ENCODE results near the gene SMIM30. TPM values are rescaled to one million over a fixed set of nuclear protein-coding genes. Genes with fewer than 3 reads are reported as not detected.

SMIM30 gene
- total RNA-seq, 6 donors from 2014 or later: 8.4 to 48.8 (median 34.9) TPM

DNA sequence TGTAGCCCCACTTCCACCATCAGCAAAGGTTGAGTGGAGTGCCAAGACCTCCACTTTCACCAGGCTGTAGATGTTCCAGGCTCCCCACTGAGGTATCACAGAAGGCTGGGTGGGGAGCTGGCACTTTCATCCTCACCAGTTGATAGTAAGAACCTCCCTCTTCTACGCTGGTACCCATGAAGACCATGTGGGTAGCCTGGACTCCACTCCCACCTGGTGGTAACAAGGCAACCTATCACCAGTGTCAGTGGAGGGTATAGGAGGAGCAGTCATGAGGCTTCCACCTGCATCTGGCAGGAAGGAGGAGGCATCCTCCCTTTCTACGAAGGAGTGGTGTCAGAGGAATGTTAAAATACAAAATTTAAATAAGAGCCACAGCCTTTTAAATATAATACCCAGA lies 4.4 kb downstream of the SMIM30 start:
- Histone ChIP-seq H3K27ac (no peak overlapping the region), H3K4me3 (no peak overlapping the region), H3K9me3 (no peaks in the 10 kb centered on the region), H3K4me1 (peaks cover 0 to 11% (median 10%) of the 10 kb centered on the region in 4 donors), H3K27me3 (no peaks in the 10 kb centered on the region), H3K36me3 (peaks cover 0 to 4% (median 0%) of the 10 kb centered on the region in 4 donors)
- no peak for DNase-seq
- TF ChIP-seq POLR2AphosphoS5 (IDR thresholded peaks at IDR 0.05) (no peak), EP300 (IDR thresholded peaks at IDR 0.05) (no peak)
- TF ChIP-seq, protein P1, sequence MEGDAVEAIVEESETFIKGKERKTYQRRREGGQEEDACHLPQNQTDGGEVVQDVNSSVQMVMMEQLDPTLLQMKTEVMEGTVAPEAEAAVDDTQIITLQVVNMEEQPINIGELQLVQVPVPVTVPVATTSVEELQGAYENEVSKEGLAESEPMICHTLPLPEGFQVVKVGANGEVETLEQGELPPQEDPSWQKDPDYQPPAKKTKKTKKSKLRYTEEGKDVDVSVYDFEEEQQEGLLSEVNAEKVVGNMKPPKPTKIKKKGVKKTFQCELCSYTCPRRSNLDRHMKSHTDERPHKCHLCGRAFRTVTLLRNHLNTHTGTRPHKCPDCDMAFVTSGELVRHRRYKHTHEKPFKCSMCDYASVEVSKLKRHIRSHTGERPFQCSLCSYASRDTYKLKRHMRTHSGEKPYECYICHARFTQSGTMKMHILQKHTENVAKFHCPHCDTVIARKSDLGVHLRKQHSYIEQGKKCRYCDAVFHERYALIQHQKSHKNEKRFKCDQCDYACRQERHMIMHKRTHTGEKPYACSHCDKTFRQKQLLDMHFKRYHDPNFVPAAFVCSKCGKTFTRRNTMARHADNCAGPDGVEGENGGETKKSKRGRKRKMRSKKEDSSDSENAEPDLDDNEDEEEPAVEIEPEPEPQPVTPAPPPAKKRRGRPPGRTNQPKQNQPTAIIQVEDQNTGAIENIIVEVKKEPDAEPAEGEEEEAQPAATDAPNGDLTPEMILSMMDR (IDR thresholded peaks at IDR 0.05): no peak
- ATAC-seq (ENCODE audit: low FRiP score in 2 of 2): no peak
- WGBS, 2 donors: 88 to 98% methylated on average over 2 of the region's 2 CpGs

DNA sequence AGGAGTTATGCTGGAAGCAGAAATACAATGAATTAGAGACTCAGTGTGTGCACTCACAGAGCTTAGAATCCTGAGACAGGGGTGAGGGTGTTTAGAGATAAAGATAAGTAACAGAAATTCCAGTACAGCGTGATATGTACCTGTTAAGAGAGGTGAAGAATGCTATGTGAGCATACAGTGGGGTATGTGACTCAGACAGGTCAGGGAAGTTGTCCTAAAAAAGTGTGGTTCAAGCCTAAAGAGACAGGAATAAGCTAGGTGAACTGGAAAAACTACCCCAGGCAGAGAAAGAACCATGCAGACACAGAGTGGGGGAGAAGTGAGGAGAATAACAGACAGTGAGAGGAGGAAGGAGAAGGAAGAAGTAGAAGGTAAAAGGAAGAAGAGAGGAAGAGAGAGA lies 8.6 kb downstream of the SMIM30 start:
- no peaks in the 10 kb centered on the region for H3K36me3 ChIP-seq
- WGBS, 2 donors: 43 to 56% methylated on average over 1 of the region's 1 CpG
- no peak overlapping the region for H3K27ac ChIP-seq
- H3K4me3 ChIP-seq: no peak overlapping the region
- no peaks in the 10 kb centered on the region for H3K27me3 ChIP-seq
- ATAC-seq (ENCODE audit: low FRiP score in 2 of 2) (no peak), DNase-seq (no peak)
- no peaks in the 10 kb centered on the region for H3K9me3 ChIP-seq
- no peaks in the 10 kb centered on the region for H3K4me1 ChIP-seq
- TF ChIP-seq, protein P1 (IDR thresholded peaks at IDR 0.05): no peak
- TF ChIP-seq POLR2A (IDR thresholded peaks at IDR 0.05): no peak
- no peak for TF ChIP-seq POLR2AphosphoS5 (IDR thresholded peaks at IDR 0.05)
- TF ChIP-seq EP300 (IDR thresholded peaks at IDR 0.05): no peak

DNA sequence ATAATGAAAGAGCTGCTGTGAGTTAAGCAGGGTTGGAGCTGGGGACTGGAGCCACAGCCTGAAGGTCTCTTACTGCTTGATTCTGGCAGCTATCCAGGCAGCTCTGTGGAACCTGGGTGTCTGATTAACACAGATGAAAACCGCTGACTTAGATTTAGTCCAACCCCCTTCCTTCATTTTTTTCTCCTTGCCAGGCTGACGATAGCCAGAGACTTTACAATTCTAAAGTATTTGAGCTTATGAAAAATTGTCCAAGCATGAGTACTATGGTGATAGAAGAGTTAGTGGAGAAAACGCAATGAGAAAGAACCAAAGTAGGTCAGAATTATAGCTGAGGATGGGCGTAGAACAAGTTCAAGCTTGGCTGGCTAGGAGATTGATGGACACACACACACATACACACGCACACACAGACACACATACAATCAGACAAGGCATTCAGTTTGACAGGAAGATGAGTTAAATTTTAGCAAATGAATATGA lies 18.2 kb downstream of the SMIM30 start:
- Histone ChIP-seq H3K4me1 (no peaks in the 10 kb centered on the region), H3K4me3 (no peak overlapping the region), H3K27me3 (no peaks in the 10 kb centered on the region), H3K9me3 (no peaks in the 10 kb centered on the region), H3K27ac (no peak overlapping the region), H3K36me3 (no peaks in the 10 kb centered on the region)
- ATAC-seq (ENCODE audit: low FRiP score in 2 of 2) (peak in 1 of 2 donors; percentile 42), DNase-seq (no peak)
- TF ChIP-seq EP300 (IDR thresholded peaks at IDR 0.05) (no peak), POLR2A (IDR thresholded peaks at IDR 0.05) (no peak), POLR2AphosphoS5 (IDR thresholded peaks at IDR 0.05) (no peak)
- TF ChIP-seq, protein P1 (IDR thresholded peaks at IDR 0.05): no peak
- WGBS, 2 donors: 61 to 77% methylated on average over 5 of the region's 5 CpGs

DNA sequence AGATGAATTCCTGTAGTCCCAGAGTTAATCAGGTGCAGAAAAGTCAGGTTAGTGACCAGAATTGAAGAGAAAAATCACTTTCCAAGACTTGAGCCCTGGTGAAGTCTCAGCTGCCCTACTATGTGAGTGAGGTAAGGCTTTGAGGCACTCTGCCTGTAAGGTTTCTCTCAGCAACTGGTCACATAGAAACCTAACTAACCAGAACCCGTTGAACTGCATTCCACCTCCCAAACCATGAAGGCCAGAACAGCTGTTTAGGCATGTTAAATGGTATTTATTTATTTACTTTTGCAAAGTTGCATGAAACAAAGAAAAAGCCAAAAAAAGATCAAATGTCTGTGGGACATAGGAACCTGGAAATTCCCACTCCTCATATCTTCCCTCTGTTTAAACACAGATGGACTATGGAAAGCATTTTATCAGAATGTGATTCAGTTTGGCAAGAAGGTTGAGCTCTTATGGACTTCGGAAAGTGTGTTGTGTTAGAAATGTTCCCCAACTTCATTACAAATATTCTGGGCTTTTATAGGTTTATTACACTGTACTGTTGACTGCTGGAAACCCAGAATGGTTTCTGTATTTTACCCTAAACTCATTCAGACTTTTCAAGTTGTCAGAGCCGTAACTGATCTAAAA lies 19.0 kb downstream of the SMIM30 start:
- Histone ChIP-seq H3K27me3 (no peaks in the 10 kb centered on the region), H3K4me3 (no peak overlapping the region), H3K9me3 (no peaks in the 10 kb centered on the region), H3K36me3 (no peaks in the 10 kb centered on the region), H3K27ac (no peak overlapping the region), H3K4me1 (no peaks in the 10 kb centered on the region)
- TF ChIP-seq POLR2A (IDR thresholded peaks at IDR 0.05) (no peak), EP300 (IDR thresholded peaks at IDR 0.05) (no peak), POLR2AphosphoS5 (IDR thresholded peaks at IDR 0.05) (no peak)
- TF ChIP-seq, protein P1 (IDR thresholded peaks at IDR 0.05): no peak
- no peak for ATAC-seq (ENCODE audit: low FRiP score in 2 of 2)
- WGBS, 2 donors: 63 to 70% methylated on average over 3 of the region's 3 CpGs
- DNase-seq: no peak
